ENCODE results near the gene ERVH48-1. TPM values are rescaled to one million over a fixed set of nuclear protein-coding genes. Genes with fewer than 3 reads are reported as not detected.
A peak's percentile ranks its signal among the peaks of the same experiment; 100 is the strongest.
"Not testable (repeated sequence)": the region's sequence is repeated elsewhere in the genome, so short reads cannot be mapped to it uniquely, and the experiment has no call there.

Gene ERVH48-1
- total and polyA plus RNA-seq, 2 of the 8 experiments (the other 6 are each of a cell fraction or from before 2014, with no cell fraction given): 4.2 to 17.7 TPM

DNA sequence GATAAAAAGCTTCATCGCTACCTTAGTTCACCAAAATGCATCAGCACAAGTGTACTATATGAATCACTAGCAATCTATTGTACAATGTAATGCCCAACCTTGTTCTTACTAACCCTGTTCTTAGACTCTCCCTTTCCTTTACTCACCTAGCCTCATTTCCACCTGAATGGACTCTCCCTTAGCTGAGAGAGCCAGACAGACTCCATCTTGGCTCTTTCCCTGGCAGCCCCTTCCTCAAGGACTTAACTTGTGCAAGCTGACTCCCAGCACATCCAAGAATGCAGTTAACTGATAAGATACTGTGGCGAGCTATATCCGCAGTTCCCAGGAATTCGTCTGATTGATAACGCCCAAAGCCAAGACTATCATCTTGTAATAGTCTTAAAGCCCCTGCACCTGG is 10.9 kb upstream of the ERVH48-1 start:
- Histone ChIP-seq H2BK12ac (ENCODE audit: low read depth, low read length) (0 out of 2 replicates have a peak overlapping the region, but pooled peaks have one; percentile 81), H3K4me1 (replicated peaks in 1 of 4; ENCODE audit: control insufficient read depth in 3 of 4, insufficient read depth in 4 of 4, low read length in 3 of 4) (peaks cover 0 to 25% (median 12%) of the 10 kb centered on the region in 4 experiments; a peak in 6 of 7 replicates), H2BK20ac (ENCODE audit: low read length) (peak overlapping the region; percentile 2; the same call in 1 of the 2 replicates), H2BK5ac (ENCODE audit: low read depth, low read length) (peak overlapping the region; percentile 62; the same call in 1 of the 2 replicates), H3K18ac (ENCODE audit: extremely low read depth, low read length) (peak overlapping the region; percentile 71; the same call in 1 of the 2 replicates), H3K27ac (ENCODE audit: low read depth, low read length) (0 out of 2 replicates have a peak overlapping the region, but pooled peaks have one; percentile 56)
- not testable (repeated sequence) for H3K23me2 ChIP-seq (ENCODE audit: low read depth, low read length); H2AFZ ChIP-seq (ENCODE audit: low read length); H3K23ac ChIP-seq (ENCODE audit: insufficient read length); H3K79me1 ChIP-seq (ENCODE audit: low read depth, low read length); H3K9ac ChIP-seq (replicated peaks in 1 of 4; ENCODE audit: extremely low read depth in 1 of 4, low read depth in 3 of 4, low read length in 3 of 4); H3K4me2 ChIP-seq (ENCODE audit: insufficient read depth in 1 of 2, low read depth in 2 of 2, low read length in 2 of 2); H3K36me3 ChIP-seq (ENCODE audit: control insufficient read depth in 2 of 4, insufficient read depth in 4 of 4, low read length in 3 of 4); H3K56ac ChIP-seq (replicated peaks; ENCODE audit: insufficient read length, low read depth, low read length); H3K79me2 ChIP-seq (ENCODE audit: control insufficient read depth in 1 of 2, insufficient read depth in 2 of 2, low read length in 2 of 2); DNase-seq (ENCODE audit: low read depth in 1 of 2, low spot score in 2 of 2); H3K4me3 ChIP-seq (ENCODE audit: extremely low read depth in 1 of 4, insufficient read depth in 2 of 4, low read depth in 3 of 4, low read length in 4 of 4); H2AK5ac ChIP-seq (ENCODE audit: low read depth, low read length); H3K9me3 ChIP-seq (ENCODE audit: insufficient read depth in 2 of 2, low read depth in 1 of 2, low read length in 1 of 2); H2BK15ac ChIP-seq (ENCODE audit: low read length); H4K20me1 ChIP-seq (replicated peaks in 1 of 2; ENCODE audit: control insufficient read depth in 1 of 2, insufficient read depth in 2 of 2, low read length in 2 of 2); H3K27me3 ChIP-seq (replicated peaks in 1 of 4; ENCODE audit: control insufficient read depth in 3 of 4, extremely low read depth in 1 of 4, insufficient read depth in 3 of 4, low read length in 3 of 4); H4K8ac ChIP-seq (ENCODE audit: extremely low read depth, insufficient read depth, low read length); H4K5ac ChIP-seq (ENCODE audit: insufficient read length, low read depth, low read length); H2BK120ac ChIP-seq (replicated peaks; ENCODE audit: low read depth, low read length); H4K91ac ChIP-seq (replicated peaks; ENCODE audit: insufficient read length, low read length); H3K14ac ChIP-seq (ENCODE audit: insufficient read length); FAIRE-seq; H3K4ac ChIP-seq (replicated peaks; ENCODE audit: insufficient read length, low read depth, low read length)
- CTCF ChIA-PET (ENCODE audit: partially characterized antibody): interaction anchor here (3.2 kb wide), 1 partner anchor 8 kb away, joined by 10 read pairs; no protein-coding TSS in a partner anchor
- POLR2A ChIA-PET (ENCODE audit: partially characterized antibody): interaction anchor here (0.8 to 3.6 kb wide), 6 partner anchors 9 to 61 kb away, joined by 3 to 10 read pairs (median 4); partner anchors contain the start of gene ERVH48-1
- WGBS, 2 experiments (ENCODE audit: extremely low coverage in 1 of 2, insufficient coverage in 1 of 2, insufficient read length in 1 of 2, insufficient replicate concordance in 2 of 2, low coverage in 1 of 2, low lambda C conversion rate in 2 of 2, missing lambda C conversion rate in 1 of 2): 89% methylated on average over 5 of the region's 5 CpGs; no CpG with 5 or more reads in 1 of the 2 experiments

DNA sequence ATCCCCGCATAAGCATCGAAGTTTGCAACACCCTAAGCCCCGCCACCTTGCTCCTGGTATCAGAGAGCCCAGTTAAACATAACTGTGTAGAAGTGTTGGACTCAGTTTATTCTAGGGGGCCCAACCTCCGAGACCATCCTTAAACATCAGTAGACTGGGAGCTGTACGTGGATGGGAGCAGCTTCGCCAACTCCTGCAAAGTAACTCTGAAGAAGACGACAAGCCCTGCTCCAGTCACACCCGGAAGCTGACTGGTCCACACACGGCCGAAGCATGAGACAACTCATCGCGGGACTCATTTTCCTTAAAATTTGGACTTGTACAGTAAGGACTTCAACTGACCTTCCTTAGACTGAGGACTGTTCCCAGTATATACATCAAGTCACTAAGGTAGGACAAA is 8.5 kb upstream of the ERVH48-1 start:
- not testable (repeated sequence) for H3K27me3 ChIP-seq (replicated peaks in 1 of 4; ENCODE audit: control insufficient read depth in 3 of 4, extremely low read depth in 1 of 4, insufficient read depth in 3 of 4, low read length in 3 of 4); H2AK5ac ChIP-seq (ENCODE audit: low read depth, low read length); H2BK15ac ChIP-seq (ENCODE audit: low read length); FAIRE-seq; H3K9me3 ChIP-seq (ENCODE audit: insufficient read depth in 2 of 2, low read depth in 1 of 2, low read length in 1 of 2); H3K27ac ChIP-seq (ENCODE audit: low read depth, low read length); H3K4ac ChIP-seq (replicated peaks; ENCODE audit: insufficient read length, low read depth, low read length); H4K20me1 ChIP-seq (replicated peaks in 1 of 2; ENCODE audit: control insufficient read depth in 1 of 2, insufficient read depth in 2 of 2, low read length in 2 of 2); DNase-seq (ENCODE audit: low read depth in 1 of 2, low spot score in 2 of 2); H3K23me2 ChIP-seq (ENCODE audit: low read depth, low read length); H3K79me1 ChIP-seq (ENCODE audit: low read depth, low read length); H4K91ac ChIP-seq (replicated peaks; ENCODE audit: insufficient read length, low read length); H2BK20ac ChIP-seq (ENCODE audit: low read length); H3K4me2 ChIP-seq (ENCODE audit: insufficient read depth in 1 of 2, low read depth in 2 of 2, low read length in 2 of 2); H2AFZ ChIP-seq (ENCODE audit: low read length); H3K23ac ChIP-seq (ENCODE audit: insufficient read length); H4K5ac ChIP-seq (ENCODE audit: insufficient read length, low read depth, low read length); H3K14ac ChIP-seq (ENCODE audit: insufficient read length); H3K56ac ChIP-seq (replicated peaks; ENCODE audit: insufficient read length, low read depth, low read length); H3K9ac ChIP-seq (replicated peaks in 1 of 4; ENCODE audit: extremely low read depth in 1 of 4, low read depth in 3 of 4, low read length in 3 of 4); H3K18ac ChIP-seq (ENCODE audit: extremely low read depth, low read length); H2BK120ac ChIP-seq (replicated peaks; ENCODE audit: low read depth, low read length); H2BK12ac ChIP-seq (ENCODE audit: low read depth, low read length); H3K36me3 ChIP-seq (ENCODE audit: control insufficient read depth in 2 of 4, insufficient read depth in 4 of 4, low read length in 3 of 4); H3K4me3 ChIP-seq (ENCODE audit: extremely low read depth in 1 of 4, insufficient read depth in 2 of 4, low read depth in 3 of 4, low read length in 4 of 4); H4K8ac ChIP-seq (ENCODE audit: extremely low read depth, insufficient read depth, low read length); H3K79me2 ChIP-seq (ENCODE audit: control insufficient read depth in 1 of 2, insufficient read depth in 2 of 2, low read length in 2 of 2)
- peaks cover 0 to 25% (median 12%) of the 10 kb centered on the region in 4 experiments; a peak in 6 of 7 replicates for H3K4me1 ChIP-seq (replicated peaks in 1 of 4; ENCODE audit: control insufficient read depth in 3 of 4, insufficient read depth in 4 of 4, low read length in 3 of 4)
- 93% methylated on average over 12 of the region's 12 CpGs; no CpG with 5 or more reads in 1 of the 2 experiments for WGBS, 2 experiments (ENCODE audit: extremely low coverage in 1 of 2, insufficient coverage in 1 of 2, insufficient read length in 1 of 2, insufficient replicate concordance in 2 of 2, low coverage in 1 of 2, low lambda C conversion rate in 2 of 2, missing lambda C conversion rate in 1 of 2)
- ChIA-PET POLR2A (ENCODE audit: partially characterized antibody) (interaction anchor here (0.7 to 2.2 kb wide), 6 partner anchors 9 to 51 kb away, joined by 3 to 5 read pairs (median 3); no protein-coding TSS in a partner anchor), CTCF (ENCODE audit: partially characterized antibody) (interaction anchor here (0.6 to 0.7 kb wide), 3 partner anchors 8 to 70 kb away, joined by 3 read pairs; no protein-coding TSS in a partner anchor)
- H2BK5ac ChIP-seq (ENCODE audit: low read depth, low read length): 0 out of 2 replicates have a peak overlapping the region, but pooled peaks have one; percentile 5
